IMR-90 (cell line): ENCODE data around the gene DDX46.
"Not testable (repeated sequence)": the region's sequence is repeated elsewhere in the genome, so short reads cannot be mapped to it uniquely, and the experiment has no call there.

ENCODE experiments used
- BHLHE40 ChIP-seq: fragments of 150-350 bp; IDR thresholded peaks from 2 replicates; pipeline ENCODE4 v1.6.1; 2016; ENCODE audit warnings: mild to moderate bottlenecking, low read depth, low read length
- CEBPB ChIP-seq: IDR thresholded peaks from 2 replicates; pipeline ENCODE4 v1.6.1; 2012; ENCODE audit warnings: low read depth, low read length, improper control_type of control experiment
- CHD1 ChIP-seq: IDR thresholded peaks from 2 replicates; pipeline ENCODE4 v1.6.1; 2012; ENCODE audit warnings: low read depth, low read length, improper control_type of control experiment
- CTCF ChIP-seq: conservative IDR thresholded peaks from 2 replicates; pipeline ENCODE4 v1.5.1; 2012; ENCODE audit warnings: mild to moderate bottlenecking, low read depth, low read length, improper control_type of control experiment
- MXI1 ChIP-seq: IDR thresholded peaks from 2 replicates; pipeline ENCODE4 v1.6.1; 2012; ENCODE audit warnings: low read depth, mild to moderate bottlenecking, low read length, moderate library complexity, borderline replicate concordance
- NFE2L2 ChIP-seq: fragments of 150-350 bp; IDR thresholded peaks from 2 replicates; pipeline ENCODE4 v1.6.1; 2016; ENCODE audit warnings: low read depth, mild to moderate bottlenecking, low read length
- POLR2A ChIP-seq: IDR thresholded peaks from 2 replicates; pipeline ENCODE4 v1.6.1; 2012; ENCODE audit warnings: mild to moderate bottlenecking, low read depth, low read length
- RAD21 ChIP-seq: IDR thresholded peaks from 2 replicates; pipeline ENCODE4 v1.6.1; 2012; ENCODE audit warnings: low read length, improper control_type of control experiment
- RFX5 ChIP-seq: IDR thresholded peaks from 2 replicates; pipeline ENCODE4 v1.8.0; 2012; ENCODE audit warnings: low read depth, mild to moderate bottlenecking, low read length, moderate library complexity
- SMC3 ChIP-seq: fragments of 150-350 bp; IDR thresholded peaks from 2 replicates; pipeline ENCODE4 v1.6.1; 2016; ENCODE audit warnings: low read depth, mild to moderate bottlenecking, antibody characterized with exemption, low read length, moderate library complexity
- USF2 ChIP-seq: fragments of 150-350 bp; IDR thresholded peaks from 2 replicates; pipeline ENCODE4 v1.6.1; 2017; ENCODE audit warnings: mild to moderate bottlenecking, antibody characterized with exemption, low read length, low read depth

DNA sequence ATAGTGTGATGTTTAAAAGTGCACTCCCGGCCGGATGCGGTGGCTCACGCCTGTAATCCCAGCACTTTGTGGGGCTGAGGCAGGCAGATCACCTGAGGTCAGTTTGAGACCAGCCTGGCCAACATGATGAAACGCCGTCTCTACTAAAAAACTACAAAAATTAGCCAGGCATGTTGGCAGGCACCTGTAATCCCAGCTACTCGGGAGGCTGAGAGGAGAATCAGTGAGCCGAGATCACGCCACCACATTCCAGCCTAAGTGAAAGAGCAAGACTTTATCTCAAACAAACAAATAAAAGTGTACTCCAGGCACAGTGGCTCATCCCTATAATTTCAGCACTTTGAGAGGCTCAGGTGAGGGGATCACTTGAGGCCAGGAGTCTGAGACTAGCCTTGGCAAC is 79.8 kb downstream of the DDX46 start:
- TF ChIP-seq CHD1, POLR2A, CTCF, MXI1, RAD21, CEBPB, NFE2L2, RFX5, USF2, SMC3, BHLHE40: not testable (repeated sequence)
